A673 (cell line): ENCODE results near the gene BAIAP2L1. TPM values are rescaled to one million over a fixed set of nuclear protein-coding genes. Genes with fewer than 3 reads are reported as not detected.

Source experiments
- BruUV-seq: library from RNA; stranded (reverse); fragments of 400-500 nt; replicated peaks from 2 replicates; lab custom pipeline; 2021; lab: Mats Ljungman, UMichigan
- CTCF ChIA-PET: fragments of 300-600 bp; sonication (Branson Sonifier 250); formaldehyde crosslinking; loops from one replicate; lab custom pipeline; 2022; ENCODE audit warnings: antibody characterized with exemption; lab: Charles Lee
- POLR2A ChIA-PET: fragments of 300-600 bp; sonication (Branson Sonifier 250); formaldehyde crosslinking; loops from one replicate; lab custom pipeline; 2022; ENCODE audit warnings: antibody characterized with exemption; ENCODE audit not compliant: low non-redundant PET; lab: Charles Lee
- DNase-seq: peaks from one replicate; pipeline ENCODE4 v3.0.0-alpha.2; 2015; ENCODE audit warnings: low spot score
- H3K27ac ChIP-seq: fragments of 200-600 bp; sonication (generic); 2 replicates; pipeline ENCODE4 v1.5.1; 2016; ENCODE audit warnings: mixed run types, low read depth, mild to moderate bottlenecking, mixed read lengths, antibody characterized with exemption, low read length; ENCODE audit not compliant: poor library complexity, severe bottlenecking
- H3K27me3 ChIP-seq: fragments of 200-600 bp; sonication (generic); replicated peaks from 2 replicates; pipeline ENCODE4 v1.6.1; 2017; ENCODE audit warnings: mixed run types, low read depth, mild to moderate bottlenecking, mixed read lengths, antibody characterized with exemption, low read length; ENCODE audit not compliant: insufficient read depth, poor library complexity
- H3K36me3 ChIP-seq: fragments of 200-600 bp; sonication (generic); 2 replicates; pipeline ENCODE4 v1.6.1; 2016; ENCODE audit warnings: mixed run types, mild to moderate bottlenecking, mixed read lengths, antibody characterized with exemption, low read length; ENCODE audit not compliant: insufficient read depth, poor library complexity, severe bottlenecking
- H3K4me1 ChIP-seq: fragments of 200-600 bp; sonication (generic); 2 replicates; pipeline ENCODE4 v1.6.1; 2017; ENCODE audit warnings: mixed run types, mild to moderate bottlenecking, mixed read lengths, antibody characterized with exemption, low read length; ENCODE audit not compliant: insufficient read depth, poor library complexity, severe bottlenecking
- H3K4me3 ChIP-seq: fragments of 200-600 bp; sonication (generic); 2 replicates; pipeline ENCODE4 v1.5.1; 2016; ENCODE audit warnings: low read depth, mixed run types, mild to moderate bottlenecking, mixed read lengths, low read length; ENCODE audit not compliant: poor library complexity, severe bottlenecking
- H3K9me3 ChIP-seq: fragments of 200-600 bp; sonication (generic); 2 replicates; pipeline ENCODE4 v1.6.1; 2016; ENCODE audit warnings: mixed run types, low read depth, mild to moderate bottlenecking, mixed read lengths, antibody characterized with exemption, low read length; ENCODE audit not compliant: poor library complexity, severe bottlenecking
- EZH2 ChIP-seq: fragments of 200-600 bp; sonication (generic); IDR thresholded peaks from 2 replicates; pipeline ENCODE4 v1.6.1; 2017; ENCODE audit warnings: borderline replicate concordance, low read depth, mild to moderate bottlenecking, mixed read lengths, antibody characterized with exemption, low read length; ENCODE audit not compliant: poor library complexity, severe bottlenecking
- intact Hi-C: fragments of 100-400 bp; cut with micrococcal nuclease; formaldehyde crosslinking; loops from one replicate; pipeline ENCODE4 v1.10.0; 2022; ENCODE audit not compliant: unreplicated experiment
- total RNA-seq: library from RNA; stranded (reverse); gene quantifications from 2 replicates; pipeline ENCODE4 v1.2.3, GENCODE V29; 2021
- TF ChIP-seq, protein P1 (sequence below): fragments of 300-800, 200-600 bp; sonication (generic); conservative IDR thresholded peaks from 2 replicates; pipeline ENCODE4 v1.5.1; 2017; ENCODE audit warnings: low read depth, mild to moderate bottlenecking, antibody characterized with exemption, low read length, moderate library complexity, mixed read lengths

Gene BAIAP2L1
- total RNA-seq, 1 experiment from 2014 or later: 0.77 TPM

DNA sequence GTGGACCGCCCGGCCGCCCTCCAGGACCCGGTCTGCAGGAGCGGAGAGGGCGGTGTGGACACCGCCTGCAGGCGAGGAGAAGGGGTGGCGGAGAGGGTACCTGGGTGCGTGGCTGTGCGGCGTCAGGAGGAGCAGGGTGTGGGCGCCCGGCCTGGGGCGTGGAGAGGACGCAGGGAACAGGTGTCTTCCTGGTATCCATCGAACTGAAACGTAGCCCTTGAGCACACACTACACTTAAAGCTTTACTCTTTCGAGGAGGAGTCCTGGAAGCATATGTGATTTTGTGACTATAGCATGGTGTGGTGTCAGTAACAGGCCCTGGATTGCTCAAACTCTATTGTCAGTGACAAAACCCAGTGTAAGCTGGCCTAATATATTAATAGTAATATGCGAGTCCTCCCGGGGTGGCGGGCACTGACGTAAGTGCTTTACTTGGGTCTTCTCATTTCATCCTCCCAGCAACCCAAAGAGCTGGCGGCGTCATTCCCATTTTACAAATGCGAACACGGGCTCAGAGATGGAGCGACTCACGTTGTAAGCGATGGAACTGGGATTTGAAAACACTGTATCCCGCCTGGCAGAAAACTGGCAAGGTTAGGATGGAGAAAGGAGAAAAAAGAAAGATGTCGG is 148.3 kb downstream of the BAIAP2L1 start:
- Histone ChIP-seq H3K9me3 (no peaks in the 10 kb centered on the region), H3K27me3 (no peaks in the 10 kb centered on the region), H3K4me1 (peaks cover 4% of the 10 kb centered on the region), H3K27ac (peak overlapping the region; percentile 69), H3K36me3 (peaks cover 3% of the 10 kb centered on the region), H3K4me3 (peak overlapping the region; percentile 90)
- ChIA-PET POLR2A (no interaction called here), CTCF (no interaction called here)
- TF ChIP-seq, protein P1, sequence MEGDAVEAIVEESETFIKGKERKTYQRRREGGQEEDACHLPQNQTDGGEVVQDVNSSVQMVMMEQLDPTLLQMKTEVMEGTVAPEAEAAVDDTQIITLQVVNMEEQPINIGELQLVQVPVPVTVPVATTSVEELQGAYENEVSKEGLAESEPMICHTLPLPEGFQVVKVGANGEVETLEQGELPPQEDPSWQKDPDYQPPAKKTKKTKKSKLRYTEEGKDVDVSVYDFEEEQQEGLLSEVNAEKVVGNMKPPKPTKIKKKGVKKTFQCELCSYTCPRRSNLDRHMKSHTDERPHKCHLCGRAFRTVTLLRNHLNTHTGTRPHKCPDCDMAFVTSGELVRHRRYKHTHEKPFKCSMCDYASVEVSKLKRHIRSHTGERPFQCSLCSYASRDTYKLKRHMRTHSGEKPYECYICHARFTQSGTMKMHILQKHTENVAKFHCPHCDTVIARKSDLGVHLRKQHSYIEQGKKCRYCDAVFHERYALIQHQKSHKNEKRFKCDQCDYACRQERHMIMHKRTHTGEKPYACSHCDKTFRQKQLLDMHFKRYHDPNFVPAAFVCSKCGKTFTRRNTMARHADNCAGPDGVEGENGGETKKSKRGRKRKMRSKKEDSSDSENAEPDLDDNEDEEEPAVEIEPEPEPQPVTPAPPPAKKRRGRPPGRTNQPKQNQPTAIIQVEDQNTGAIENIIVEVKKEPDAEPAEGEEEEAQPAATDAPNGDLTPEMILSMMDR: no peak
- TF ChIP-seq EZH2: no peak
- intact Hi-C loops: no loop called here
- BruUV-seq: no TSS peak
- no peak for DNase-seq

DNA sequence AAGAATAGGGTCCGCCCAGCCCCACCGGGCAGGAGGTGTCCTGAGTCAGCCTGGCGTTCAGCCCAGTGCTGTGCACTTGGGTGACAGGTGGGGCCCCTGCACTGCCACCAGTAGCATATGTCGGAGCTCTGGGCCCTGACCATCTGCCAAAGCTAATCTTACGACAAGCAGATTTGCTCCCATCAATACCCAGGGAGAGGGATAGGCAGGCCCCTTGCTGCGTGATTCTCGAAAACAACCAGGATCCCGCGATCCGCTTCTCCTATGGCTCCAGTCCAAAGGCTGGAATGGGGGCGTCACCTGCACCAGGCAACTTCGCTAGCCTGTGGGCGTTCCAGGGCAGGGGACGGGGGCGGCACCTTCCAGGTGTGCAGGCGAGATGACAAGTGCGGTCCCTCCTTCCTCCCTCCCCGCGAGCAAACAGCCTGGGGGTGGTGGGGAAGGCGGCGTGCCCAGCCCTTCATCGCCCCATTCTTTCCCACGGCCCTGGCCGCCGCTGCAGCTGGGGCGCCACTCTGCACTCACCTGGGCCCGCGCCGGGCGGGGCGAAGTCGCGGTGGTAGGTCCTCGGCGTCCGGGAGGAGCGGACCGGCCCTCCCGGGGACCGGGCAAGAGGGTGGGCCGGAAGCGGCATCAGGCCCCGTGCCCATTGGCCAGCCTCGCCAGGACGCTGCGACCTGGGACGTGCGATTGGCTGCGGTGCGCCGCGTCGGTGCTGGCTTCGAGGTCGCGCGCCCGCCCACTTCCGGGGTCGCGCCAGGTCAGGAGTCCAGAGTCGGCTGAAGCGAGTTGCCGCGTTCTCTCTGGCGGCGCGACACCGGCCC is 149.1 kb downstream of the BAIAP2L1 start, which contains the start of gene TECPR1:
Gene TECPR1 (minus strand): TSS at position 632 of the 824 bp plus-strand sequence. CDS start 6,086 bp downstream, outside the sequence.
- H3K27me3 ChIP-seq: no peaks in the 10 kb centered on the region
- BruUV-seq: no TSS peak
- H3K4me3 ChIP-seq: peak within 1 kb of the TSS; percentile 90
- peaks cover under 1% of the 10 kb centered on the region for H3K36me3 ChIP-seq
- H3K4me1 ChIP-seq: peaks cover 4% of the 10 kb centered on the region
- TF ChIP-seq EZH2: no peak
- TF ChIP-seq, protein P1: no peak
- peak within 1 kb of the TSS; percentile 69 for H3K27ac ChIP-seq
- ChIA-PET POLR2A (no interaction called here), CTCF (no interaction called here)
- no peaks in the 10 kb centered on the region for H3K9me3 ChIP-seq
- peak; percentile 79 for DNase-seq
- intact Hi-C loops: no loop called here

- Histone ChIP-seq H3K27ac (no peak overlapping the region), H3K27me3 (no peaks in the 10 kb centered on the region), H3K4me1 (peaks cover 4% of the 10 kb centered on the region), H3K9me3 (no peaks in the 10 kb centered on the region), H3K36me3 (no peaks in the 10 kb centered on the region), H3K4me3 (peak overlapping the region; percentile 90)
- DNase-seq: no peak
- intact Hi-C loops: no loop called here
- TF ChIP-seq EZH2: no peak
- TF ChIP-seq, protein P1: no peak
- ChIA-PET POLR2A (no interaction called here), CTCF (no interaction called here)
- no TSS peak for BruUV-seq
Measured at GRCh38 chr7:98251231-98251600, 149.7 kb downstream of the BAIAP2L1 start.
